Activated naive CD4-positive, alpha-beta T cell treated with anti-CD3 and anti-CD28 coated beads for 36 hours (primary cell): Measurements from ENCODE around the gene GRM6. TPM values are rescaled to one million over a fixed set of nuclear protein-coding genes. Genes with fewer than 3 reads are reported as not detected.

Experiments used
- CTCF ChIA-PET: fragments of 350-600 bp; sonication (Branson Sonifier 250); formaldehyde crosslinking; loops from one replicate; lab custom pipeline; 2021; ENCODE audit warnings: antibody characterized with exemption; lab: Charles Lee
- DNase-seq: peaks from one replicate; pipeline ENCODE4 v3.0.0-alpha.2; 2020
- H3K27ac Mint-ChIP-seq: one replicate; pipeline ENCODE4 v1.8.0; 2021; ENCODE audit warnings: mild to moderate bottlenecking, mixed read lengths
- H3K27me3 Mint-ChIP-seq: one replicate; pipeline ENCODE4 v1.8.0; 2021; ENCODE audit warnings: low read depth, mixed read lengths
- H3K36me3 Mint-ChIP-seq: one replicate; pipeline ENCODE4 v1.8.0; 2021; ENCODE audit warnings: low read depth, mixed read lengths
- H3K4me1 Mint-ChIP-seq: one replicate; pipeline ENCODE4 v1.8.0; 2021; ENCODE audit warnings: low read depth, mixed read lengths
- H3K4me3 Mint-ChIP-seq: one replicate; pipeline ENCODE4 v1.8.0; 2021; ENCODE audit warnings: mild to moderate bottlenecking, moderate library complexity, mixed read lengths
- H3K9me3 Mint-ChIP-seq: one replicate; pipeline ENCODE4 v1.8.0; 2021; ENCODE audit warnings: mixed read lengths
- intact Hi-C: fragments of 100-400 bp; cut with micrococcal nuclease; formaldehyde crosslinking; loops from one replicate; pipeline ENCODE4 v1.15.1; 2023
- total RNA-seq, 2 experiments: library from RNA; stranded (reverse); gene quantifications; one replicate each; pipeline ENCODE4 v1.2.3, GENCODE V29; 2021

GRM6 gene
- total RNA-seq = not detected

GRCh38 chr5:178994580-178995340, at the start of gene GRM6:
GRM6 (minus strand) TSS chr5:178995320; CDS start chr5:178994944, 376 bp downstream.
- no peak within 1 kb of the TSS for H3K4me3 Mint-ChIP-seq
- peaks cover 37% of the 10 kb centered on the region for H3K27me3 Mint-ChIP-seq
- H3K27ac Mint-ChIP-seq = no peak within 1 kb of the TSS
- H3K4me1 Mint-ChIP-seq = peaks cover 11% of the 10 kb centered on the region
- DNase-seq = no peak
- intact Hi-C loops = no loop called here
- H3K36me3 Mint-ChIP-seq = no peaks in the 10 kb centered on the region
- CTCF ChIA-PET = no interaction called here
- peaks cover 5% of the 10 kb centered on the region for H3K9me3 Mint-ChIP-seq

- Mint-ChIP-seq H3K36me3 (peaks cover 6% of the 10 kb centered on the region), H3K27ac (no peak overlapping the region), H3K4me1 (no peaks in the 10 kb centered on the region), H3K9me3 (peaks cover 22% of the 10 kb centered on the region), H3K4me3 (no peak overlapping the region), H3K27me3 (no peaks in the 10 kb centered on the region)
- CTCF ChIA-PET = no interaction called here
- intact Hi-C loops = no loop called here
- no peak for DNase-seq
Measured at GRCh38 chr5:179044765-179045164, 49.6 kb upstream of the GRM6 start.

GRCh38 chr5:179033004-179033580, 38.0 kb upstream of the GRM6 start:
- no peaks in the 10 kb centered on the region for H3K27me3 Mint-ChIP-seq
- peaks cover 73% of the 10 kb centered on the region for H3K36me3 Mint-ChIP-seq
- peaks cover 83% of the 10 kb centered on the region for H3K9me3 Mint-ChIP-seq
- H3K4me1 Mint-ChIP-seq = no peaks in the 10 kb centered on the region
- DNase-seq = no peak
- no peak overlapping the region for H3K27ac Mint-ChIP-seq
- CTCF ChIA-PET = no interaction called here
- no peak overlapping the region for H3K4me3 Mint-ChIP-seq
- intact Hi-C loops = no loop called here

GRCh38 chr5:179023528-179024189, 28.5 kb upstream of the GRM6 start, which contains the start of gene ZNF879:
ZNF879 (plus strand) TSS chr5:179023804; CDS start chr5:179025005, 1,201 bp downstream.
- DNase-seq = peak; percentile 95
- intact Hi-C loops = loop anchor here (1.0 to 5.0 kb wide), 6 partner anchors 37 to 396 kb away; partner anchors contain the start of genes CLK4, ZFP2, ZNF354A and ZNF354B
- CTCF ChIA-PET = interaction anchor here (1.6 kb wide), 1 partner anchor 36 kb away, joined by 3 read pairs; the partner anchor contains the start of gene ZNF354C
- Mint-ChIP-seq H3K36me3 (peaks cover 37% of the 10 kb centered on the region), H3K27ac (peak within 1 kb of the TSS; percentile 90), H3K9me3 (peaks cover 21% of the 10 kb centered on the region), H3K4me1 (peaks cover 7% of the 10 kb centered on the region), H3K4me3 (peak within 1 kb of the TSS; percentile 97), H3K27me3 (peaks cover 1% of the 10 kb centered on the region)

GRCh38 chr5:179008667-179009066, 13.5 kb upstream of the GRM6 start:
- DNase-seq = no peak
- Mint-ChIP-seq H3K27me3 (peaks cover 9% of the 10 kb centered on the region), H3K9me3 (peaks cover 26% of the 10 kb centered on the region), H3K4me3 (no peak overlapping the region), H3K36me3 (no peaks in the 10 kb centered on the region), H3K27ac (no peak overlapping the region), H3K4me1 (no peaks in the 10 kb centered on the region)
- CTCF ChIA-PET = interaction anchor here (0.5 kb wide), 1 partner anchor 64 kb away, joined by 3 read pairs; no protein-coding TSS in a partner anchor
- intact Hi-C loops = no loop called here

GRCh38 chr5:179006564-179006963, 11.4 kb upstream of the GRM6 start:
- no peaks in the 10 kb centered on the region for H3K36me3 Mint-ChIP-seq
- H3K27me3 Mint-ChIP-seq = peaks cover 16% of the 10 kb centered on the region
- intact Hi-C loops = no loop called here
- H3K4me1 Mint-ChIP-seq = no peaks in the 10 kb centered on the region
- peaks cover 23% of the 10 kb centered on the region for H3K9me3 Mint-ChIP-seq
- CTCF ChIA-PET = no interaction called here
- no peak for DNase-seq
- H3K4me3 Mint-ChIP-seq = no peak overlapping the region
- no peak overlapping the region for H3K27ac Mint-ChIP-seq

GRCh38 chr5:178998441-178998840, 3.3 kb upstream of the GRM6 start:
- H3K4me1 Mint-ChIP-seq = peaks cover 8% of the 10 kb centered on the region
- H3K4me3 Mint-ChIP-seq = no peak overlapping the region
- no peak for DNase-seq
- CTCF ChIA-PET = no interaction called here
- peaks cover 31% of the 10 kb centered on the region for H3K27me3 Mint-ChIP-seq
- intact Hi-C loops = no loop called here
- H3K36me3 Mint-ChIP-seq = no peaks in the 10 kb centered on the region
- peaks cover 2% of the 10 kb centered on the region for H3K9me3 Mint-ChIP-seq
- no peak overlapping the region for H3K27ac Mint-ChIP-seq

GRCh38 chr5:178997191-178997590, 2.1 kb upstream of the GRM6 start:
- Mint-ChIP-seq H3K4me3 (no peak overlapping the region), H3K9me3 (peaks cover 2% of the 10 kb centered on the region), H3K36me3 (no peaks in the 10 kb centered on the region), H3K4me1 (peaks cover 11% of the 10 kb centered on the region), H3K27ac (no peak overlapping the region), H3K27me3 (peaks cover 40% of the 10 kb centered on the region)
- intact Hi-C loops = no loop called here
- DNase-seq = no peak
- CTCF ChIA-PET = no interaction called here

GRCh38 chr5:178996156-178996555, 1.0 kb upstream of the GRM6 start:
- Mint-ChIP-seq H3K36me3 (no peaks in the 10 kb centered on the region), H3K9me3 (peaks cover 2% of the 10 kb centered on the region), H3K27ac (no peak overlapping the region), H3K27me3 (peaks cover 37% of the 10 kb centered on the region), H3K4me3 (no peak overlapping the region), H3K4me1 (peaks cover 11% of the 10 kb centered on the region)
- no peak for DNase-seq
- CTCF ChIA-PET = no interaction called here
- intact Hi-C loops = no loop called here

GRCh38 chr5:178995341-178995690, 196 bp upstream of the GRM6 start:
- H3K4me1 Mint-ChIP-seq = peaks cover 11% of the 10 kb centered on the region
- H3K27ac Mint-ChIP-seq = no peak overlapping the region
- H3K27me3 Mint-ChIP-seq = peaks cover 37% of the 10 kb centered on the region
- intact Hi-C loops = no loop called here
- H3K9me3 Mint-ChIP-seq = peaks cover 2% of the 10 kb centered on the region
- CTCF ChIA-PET = no interaction called here
- no peak for DNase-seq
- no peaks in the 10 kb centered on the region for H3K36me3 Mint-ChIP-seq
- no peak overlapping the region for H3K4me3 Mint-ChIP-seq

- peaks cover 11% of the 10 kb centered on the region for H3K4me1 Mint-ChIP-seq
- intact Hi-C loops = no loop called here
- no peak for DNase-seq
- H3K4me3 Mint-ChIP-seq = no peak overlapping the region
- H3K36me3 Mint-ChIP-seq = no peaks in the 10 kb centered on the region
- peaks cover 5% of the 10 kb centered on the region for H3K9me3 Mint-ChIP-seq
- H3K27me3 Mint-ChIP-seq = peaks cover 37% of the 10 kb centered on the region
- CTCF ChIA-PET = no interaction called here
- no peak overlapping the region for H3K27ac Mint-ChIP-seq
Measured at GRCh38 chr5:178993955-178994579, 1.1 kb downstream of the GRM6 start.

GRCh38 chr5:178993236-178993765, 1.8 kb downstream of the GRM6 start:
- intact Hi-C loops = no loop called here
- Mint-ChIP-seq H3K4me1 (peaks cover 11% of the 10 kb centered on the region), H3K4me3 (no peak overlapping the region), H3K27ac (no peak overlapping the region), H3K9me3 (peaks cover 2% of the 10 kb centered on the region), H3K36me3 (no peaks in the 10 kb centered on the region), H3K27me3 (peaks cover 34% of the 10 kb centered on the region)
- DNase-seq = no peak
- CTCF ChIA-PET = no interaction called here
